Lower leg skin (tissue), 3 donors: ENCODE data around the gene YTHDF1.

Source experiments
- CTCF ChIP-seq, 3 donors: fragments of 450-650 bp; IDR thresholded peaks; one replicate each; pipeline ENCODE4 v1.5.1; 2016; ENCODE audit warnings: antibody characterized with exemption in 3 of 3, mild to moderate bottlenecking in 3 of 3, moderate library complexity in 2 of 3
- POLR2A ChIP-seq, 2 donors: fragments of 450-650 bp; IDR thresholded peaks; one replicate each; pipeline ENCODE4 v1.6.1; 2016 to 2017; ENCODE audit warnings: antibody characterized with exemption in 2 of 2, mild to moderate bottlenecking in 1 of 2, moderate library complexity in 1 of 2

- TF ChIP-seq CTCF (IDR thresholded peaks at IDR 0.05) (no peak), POLR2A (IDR thresholded peaks at IDR 0.05) (no peak)
Observed at GRCh38 chr20:63227260-63227659, 11.3 kb upstream of the YTHDF1 start.
